Stimulated activated naive CD4-positive, alpha-beta T cell (primary cell): ENCODE data around the gene SCO2.
A peak's percentile ranks its signal among the peaks of the same experiment; 100 is the strongest.
"Not testable (repeated sequence)": the region's sequence is repeated elsewhere in the genome, so short reads cannot be mapped to it uniquely, and the experiment has no call there.

ENCODE experiments used
- DNase-seq, 6 experiments: peaks; one replicate each; lab custom pipeline; 2025; lab: John Stamatoyannopoulos, UW

Gene SCO2

DNA sequence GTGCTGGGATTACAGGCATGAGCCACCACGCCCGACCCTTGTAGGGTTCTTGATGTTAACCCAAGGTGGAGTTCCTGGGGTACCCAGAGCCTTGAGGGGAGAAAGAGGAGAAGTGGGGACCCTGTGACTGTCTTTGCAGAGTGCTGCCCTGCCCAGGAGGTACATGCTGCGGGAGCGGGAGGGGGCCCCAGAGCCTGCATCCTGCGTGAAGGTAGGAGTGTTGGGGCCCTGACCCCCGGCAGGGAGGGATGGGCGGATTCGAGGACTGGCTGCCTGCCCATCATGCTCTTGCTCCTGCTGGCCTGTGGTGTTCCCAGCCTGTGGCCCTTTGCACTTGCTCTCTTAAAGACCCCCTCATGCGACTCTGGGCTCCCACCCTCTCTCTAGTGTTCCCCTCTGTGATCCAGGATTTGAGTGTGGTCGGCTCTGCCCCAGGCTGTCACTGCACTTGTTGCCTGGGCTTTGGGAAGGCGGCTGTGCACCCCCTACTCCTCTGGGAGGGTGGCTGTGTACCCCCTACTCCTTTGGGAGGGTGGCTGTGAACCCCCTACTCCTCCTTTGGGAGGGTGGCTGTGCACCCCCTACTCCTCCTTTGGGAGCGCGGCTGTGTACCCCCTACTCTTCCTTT, 4.5 kb downstream of the SCO2 start:
- no peak for DNase-seq

DNA sequence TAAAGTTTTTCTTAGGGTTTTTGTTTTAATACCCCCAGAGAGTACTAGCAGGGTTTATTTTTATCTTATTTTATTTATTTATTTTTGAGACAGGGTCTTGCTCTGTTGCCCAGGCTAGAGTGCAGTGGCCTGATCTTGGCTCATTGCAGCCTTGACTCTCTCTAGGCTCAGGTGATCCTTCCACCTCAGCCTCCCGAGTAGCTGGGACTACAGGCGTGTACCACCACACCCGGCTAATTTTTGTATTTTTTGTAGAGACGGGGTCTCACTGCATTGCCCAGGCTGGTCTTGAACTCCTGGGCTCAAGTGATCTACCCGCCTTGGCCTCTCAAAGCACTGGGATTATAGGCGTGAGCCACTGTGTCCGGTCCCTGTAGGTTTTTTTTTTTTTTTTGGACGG, 5.2 kb downstream of the SCO2 start:
- DNase-seq = not testable (repeated sequence)

DNA sequence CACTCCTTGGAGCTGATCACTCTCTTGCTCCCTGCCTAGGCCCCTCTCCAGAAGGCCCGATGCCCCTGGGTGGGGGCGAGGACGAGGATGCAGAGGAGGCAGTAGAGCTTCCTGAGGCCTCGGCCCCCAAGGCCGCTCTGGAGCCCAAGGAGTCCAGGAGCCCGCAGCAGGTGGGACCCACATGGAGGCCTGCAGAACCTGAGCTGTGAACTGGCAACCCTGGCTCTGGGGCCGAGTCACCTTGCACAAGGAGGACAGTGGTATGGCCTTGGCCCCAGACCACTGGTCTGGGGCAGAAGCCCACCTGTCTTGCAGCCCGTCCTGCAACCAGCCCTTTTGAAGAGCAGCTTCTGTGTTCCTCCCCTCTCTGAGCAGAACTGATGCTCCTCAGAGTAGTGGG, 6.2 kb downstream of the SCO2 start:
- no peak for DNase-seq

DNA sequence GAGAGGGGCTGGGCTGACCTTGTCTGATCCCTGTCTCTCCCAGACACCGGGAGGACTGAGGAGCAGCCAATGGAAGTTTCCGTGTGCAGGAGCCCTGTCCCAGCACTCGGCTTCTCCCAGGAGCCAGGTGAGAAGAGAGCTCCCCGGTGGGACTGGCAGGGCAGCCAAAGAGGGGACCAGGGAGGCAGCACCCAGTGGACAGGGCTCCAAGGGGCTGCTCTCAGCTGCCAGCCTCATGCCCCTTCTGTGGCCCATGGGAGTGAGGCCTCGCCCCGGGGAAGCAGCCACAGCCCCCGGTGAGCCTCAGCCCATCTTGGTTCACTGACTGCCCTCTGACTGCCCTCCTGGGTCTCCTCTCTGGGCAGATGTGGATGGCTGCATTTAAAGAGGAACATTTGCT, 6.8 kb downstream of the SCO2 start:
- no peak for DNase-seq

DNA sequence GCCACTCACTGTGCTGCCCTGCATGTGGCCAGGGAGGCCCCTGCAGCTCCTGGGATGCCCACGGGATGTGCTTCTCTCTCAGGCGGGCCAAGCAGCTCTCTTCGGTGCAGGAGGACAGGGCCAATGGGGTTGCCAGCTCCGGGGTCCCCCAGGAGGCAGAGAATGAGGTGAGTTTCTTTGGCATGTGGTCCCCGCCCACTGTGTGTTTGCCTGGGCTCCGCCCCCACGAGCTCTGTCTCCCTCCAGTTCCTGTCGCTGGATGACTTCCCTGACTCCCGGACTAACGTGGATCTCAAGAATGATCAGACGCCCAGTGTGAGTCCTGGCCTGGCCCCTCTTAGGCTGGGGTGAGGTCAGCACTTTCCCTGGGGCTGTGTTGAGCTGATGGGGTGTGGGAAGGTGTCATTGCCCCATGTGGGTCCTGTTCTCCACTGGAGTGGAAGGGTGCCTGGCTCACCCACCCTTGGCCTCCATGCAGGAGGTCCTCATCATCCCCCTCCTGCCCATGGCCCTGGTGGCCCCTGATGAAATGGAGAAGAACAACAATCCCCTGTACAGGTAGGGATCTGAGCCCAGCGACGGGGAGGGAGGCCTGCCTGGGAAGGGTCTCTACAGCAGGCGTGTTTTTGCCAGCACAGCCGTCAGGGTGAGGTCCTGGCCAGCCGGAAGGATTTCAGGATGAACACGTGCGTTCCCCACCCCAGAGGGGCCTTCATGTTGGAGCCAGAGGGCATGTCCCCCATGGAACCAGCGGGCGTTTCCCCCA, 7.7 kb downstream of the SCO2 start:
- no peak for DNase-seq

DNA sequence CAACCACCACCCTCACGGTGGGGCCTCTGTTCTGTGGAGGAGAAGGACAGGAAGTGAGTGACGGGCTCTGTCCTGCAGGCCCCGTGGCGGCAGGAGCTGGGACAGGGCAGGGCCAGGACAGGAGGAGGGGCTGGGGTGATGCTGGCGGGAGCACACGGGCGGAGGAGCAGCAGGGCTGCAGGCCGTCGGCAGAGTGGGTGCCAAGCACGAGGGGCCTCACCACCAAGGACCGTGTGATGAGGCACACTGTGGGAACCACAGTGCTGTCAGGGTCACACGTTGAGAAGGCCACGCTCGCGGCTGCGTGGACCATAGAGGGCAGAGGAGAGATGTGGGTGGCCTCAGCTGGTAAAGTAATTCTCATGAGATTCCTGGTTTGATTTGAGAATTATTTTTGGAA, 8.5 kb downstream of the SCO2 start:
- no peak for DNase-seq

DNA sequence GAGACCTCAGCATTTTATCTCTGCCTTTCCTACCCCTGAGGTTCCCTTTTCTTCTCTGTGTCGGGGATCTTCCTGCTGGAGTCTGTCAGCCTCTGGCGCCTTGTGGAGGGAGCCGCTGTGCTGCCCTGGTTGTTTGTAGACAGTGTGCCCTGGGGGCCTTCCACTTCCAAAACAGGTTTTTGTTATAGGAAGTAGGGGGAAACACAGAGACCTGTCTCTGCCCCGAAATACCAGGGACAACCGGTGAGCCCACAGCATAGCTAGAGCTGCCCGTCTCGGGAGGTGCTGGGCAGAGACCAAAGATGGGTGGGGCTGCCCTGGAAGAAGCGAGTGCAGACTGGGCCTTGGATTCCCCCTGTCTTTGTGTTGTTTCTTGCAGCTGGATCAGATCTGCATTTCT, 9.3 kb downstream of the SCO2 start:
- DNase-seq = no peak

DNA sequence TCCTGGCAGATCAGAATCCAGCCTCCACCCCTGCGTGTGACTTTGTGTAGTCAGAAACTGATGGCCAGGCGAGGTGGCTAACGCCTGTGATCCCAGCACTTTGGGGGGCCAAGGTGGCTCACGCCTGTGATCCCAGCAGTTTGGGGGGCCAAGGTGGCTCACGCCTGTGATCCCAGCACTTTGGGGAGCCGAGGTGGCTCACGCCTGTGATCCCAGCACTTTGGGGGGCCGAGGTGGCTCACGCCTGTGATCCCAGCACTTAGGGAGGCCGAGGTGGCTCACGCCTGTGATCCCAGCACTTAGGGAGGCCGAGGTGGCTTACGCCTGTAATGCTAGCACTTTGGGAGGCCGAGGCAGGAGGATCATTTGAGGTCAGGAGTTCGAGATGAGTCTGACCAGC, 12.2 kb downstream of the SCO2 start:
- DNase-seq = no peak

DNA sequence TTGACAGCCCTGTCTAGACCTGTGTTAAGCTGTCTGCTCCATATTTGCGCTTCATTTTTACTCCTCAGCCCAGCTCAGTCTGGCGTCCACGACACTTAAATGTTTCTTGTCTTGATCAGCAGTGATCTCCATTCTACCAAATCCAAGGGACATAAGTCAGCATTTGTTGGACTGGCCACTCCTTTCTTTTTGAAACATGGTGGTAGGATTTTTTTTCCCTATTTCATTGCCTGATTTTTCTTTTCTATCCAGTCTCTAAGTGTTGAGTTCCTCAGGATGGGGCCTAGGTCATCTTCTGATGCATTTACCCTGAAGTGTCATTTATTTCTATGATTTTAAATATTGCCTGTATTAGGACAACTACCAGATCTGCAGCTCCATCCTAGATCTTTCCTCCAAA, 16.5 kb downstream of the SCO2 start:
- DNase-seq = no peak

DNA sequence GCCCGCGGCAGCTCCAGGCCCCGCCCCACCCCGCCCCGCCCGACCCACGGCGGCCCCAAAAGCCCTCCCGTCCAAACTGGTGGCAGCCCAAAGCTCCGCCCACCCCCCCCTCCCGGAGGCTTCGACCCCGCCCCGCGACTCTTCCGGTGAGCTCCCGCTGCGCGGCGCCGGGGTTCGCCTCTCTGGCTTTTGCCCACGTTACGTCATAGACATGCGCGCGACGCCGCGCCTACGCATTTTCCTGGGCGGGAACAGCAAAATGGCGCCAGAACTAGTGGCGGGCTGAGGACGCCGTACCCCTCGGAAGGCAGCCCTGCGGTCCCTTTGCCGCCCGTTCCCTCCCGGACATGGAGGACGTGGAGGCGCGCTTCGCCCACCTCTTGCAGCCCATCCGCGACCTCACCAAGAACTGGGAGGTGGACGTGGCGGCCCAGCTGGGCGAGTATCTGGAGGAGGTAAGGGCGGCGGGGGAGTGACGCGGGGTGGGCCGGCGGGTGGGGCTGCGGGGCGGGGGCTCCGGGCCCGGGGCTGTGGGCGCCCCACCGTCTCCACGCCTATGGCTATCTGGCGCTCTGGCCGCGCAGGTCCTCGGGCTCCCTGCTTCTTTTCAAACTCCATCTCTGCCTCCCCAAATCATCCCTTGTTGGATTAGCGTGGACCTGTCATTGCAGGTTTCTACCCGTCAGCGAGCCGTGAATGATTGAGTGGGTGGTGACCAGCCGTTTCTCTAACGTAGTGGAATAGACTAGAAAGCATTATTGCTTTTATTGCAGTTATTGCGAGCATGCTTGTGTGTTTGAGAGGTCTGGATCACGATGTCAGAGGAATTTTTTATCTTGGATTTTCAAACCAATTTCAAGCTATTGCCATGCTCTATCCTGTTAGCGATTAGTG, 17.2 kb downstream of the SCO2 start, which contains the start of gene NCAPH2:
Gene NCAPH2, plus strand, starts transcription at position 234 of the 894 bp plus-strand sequence. Its CDS starts 114 bp downstream, at position 348.
- peak in 5 of 6 experiments; percentile 96 to 100 (median 100) for DNase-seq

DNA sequence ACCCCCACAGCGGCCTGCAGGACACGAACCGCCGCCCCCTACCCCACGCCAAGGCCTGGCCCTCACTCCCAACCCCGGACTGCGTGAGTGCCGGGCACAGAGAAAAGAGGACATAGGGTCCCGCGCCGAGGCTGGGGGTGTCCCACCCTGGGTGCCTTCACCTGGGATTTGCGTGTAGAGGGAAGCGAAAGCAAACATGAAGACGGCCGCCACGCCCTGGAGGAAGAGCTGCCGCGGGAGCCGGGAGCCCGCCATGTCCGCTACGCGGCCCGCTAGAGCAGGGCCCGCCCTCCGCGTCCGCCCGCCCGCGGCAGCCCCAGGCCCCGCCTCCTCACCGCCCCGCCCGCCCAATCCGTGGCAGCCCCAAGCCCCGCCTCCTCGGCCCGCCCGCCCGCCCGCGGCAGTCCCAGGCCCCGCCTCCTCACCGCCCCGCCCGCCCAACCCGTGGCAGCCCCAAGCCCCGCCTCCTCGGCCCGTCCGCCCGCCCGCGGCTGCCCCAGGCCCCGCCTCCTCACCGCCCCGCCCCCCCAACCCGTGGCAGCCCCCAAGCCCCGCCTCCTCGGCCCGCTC, 17.9 kb downstream of the SCO2 start, which contains the start of gene LMF2:
Gene LMF2, minus strand, starts transcription at position 282 of the 570 bp plus-strand sequence. Its CDS starts 27 bp downstream, at position 255.
- peak in 4 of 6 experiments; percentile 100 for DNase-seq

DNA sequence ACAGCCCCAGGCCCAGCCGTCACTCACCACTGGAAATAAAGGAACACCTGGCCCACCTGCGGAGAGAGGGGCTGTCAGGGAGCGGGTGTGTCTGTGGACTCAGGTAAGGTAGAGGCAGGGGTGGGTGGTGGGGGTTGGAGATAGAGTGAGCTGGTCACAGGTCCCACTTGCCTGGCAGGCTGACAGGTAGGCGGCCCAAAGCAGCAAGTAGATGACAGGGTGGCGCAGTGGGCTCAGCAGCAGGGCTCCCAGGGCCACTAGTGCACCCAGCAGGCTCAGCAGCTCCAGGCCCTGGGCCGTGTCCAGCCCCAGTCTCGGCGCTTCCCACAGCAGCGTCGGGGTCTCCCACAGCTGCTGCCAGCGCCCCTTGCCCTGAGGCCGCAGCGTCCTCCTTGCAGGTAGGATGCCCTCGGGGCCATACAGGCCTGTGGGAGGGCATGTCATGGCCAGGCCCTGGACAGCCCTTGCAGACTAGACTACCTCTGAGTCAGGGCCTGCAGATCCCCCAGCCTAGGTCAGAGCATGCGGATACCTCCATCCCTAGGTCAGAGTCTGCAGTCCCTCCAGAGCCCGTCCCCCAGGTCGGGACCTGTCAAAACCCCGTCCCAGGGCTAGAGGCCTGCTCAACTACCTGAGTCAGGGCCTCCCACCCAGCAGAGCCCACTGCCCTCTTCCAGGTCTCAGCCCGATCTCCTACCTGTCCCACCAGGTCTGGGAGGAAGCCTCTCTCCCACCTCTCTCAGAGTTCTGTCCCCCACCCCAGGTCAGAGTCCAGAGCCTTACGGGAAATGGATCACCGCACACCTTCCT, 18.6 kb downstream of the SCO2 start:
- DNase-seq = no peak

DNA sequence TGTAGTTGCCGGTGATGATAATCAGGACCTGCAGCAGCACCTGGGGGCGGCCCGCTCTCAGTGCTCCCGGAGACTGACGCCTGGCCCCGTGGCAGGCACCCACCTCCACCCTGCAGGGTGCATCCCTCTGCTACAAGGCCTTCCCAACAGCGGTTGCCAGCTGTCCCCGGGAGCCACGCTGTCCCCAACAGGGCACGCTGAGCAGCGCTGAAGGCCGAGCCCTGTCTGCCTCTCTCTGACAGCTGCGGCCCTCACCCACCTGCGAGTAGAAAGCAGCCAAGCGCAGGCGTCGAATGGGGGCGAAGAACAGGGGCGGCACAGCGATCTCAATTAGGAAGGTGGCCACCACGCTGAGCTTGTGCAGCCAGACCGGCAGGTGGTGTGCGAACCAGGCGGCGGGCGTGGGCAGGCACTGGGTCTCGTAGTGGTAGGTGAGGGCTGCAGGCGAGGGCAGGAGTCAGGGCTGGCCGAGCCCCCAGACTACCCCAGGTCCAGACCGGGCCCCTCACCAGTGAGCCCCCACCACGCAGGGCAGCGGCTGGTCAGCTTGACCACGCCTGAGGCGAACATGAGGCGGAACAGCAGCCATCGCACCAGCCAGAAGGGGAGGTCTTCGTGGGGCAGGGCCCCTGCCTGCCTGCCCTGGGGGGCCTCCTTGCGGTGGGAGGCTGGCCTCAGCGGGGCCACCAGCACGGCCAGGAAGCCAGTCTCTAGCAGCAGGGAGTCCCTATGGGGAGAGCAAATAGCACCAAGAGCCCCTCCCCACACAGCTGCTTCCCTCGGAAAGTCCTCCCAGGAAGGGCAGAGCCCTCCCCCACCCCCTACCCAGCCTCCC, 19.4 kb downstream of the SCO2 start:
- DNase-seq = no peak

DNA sequence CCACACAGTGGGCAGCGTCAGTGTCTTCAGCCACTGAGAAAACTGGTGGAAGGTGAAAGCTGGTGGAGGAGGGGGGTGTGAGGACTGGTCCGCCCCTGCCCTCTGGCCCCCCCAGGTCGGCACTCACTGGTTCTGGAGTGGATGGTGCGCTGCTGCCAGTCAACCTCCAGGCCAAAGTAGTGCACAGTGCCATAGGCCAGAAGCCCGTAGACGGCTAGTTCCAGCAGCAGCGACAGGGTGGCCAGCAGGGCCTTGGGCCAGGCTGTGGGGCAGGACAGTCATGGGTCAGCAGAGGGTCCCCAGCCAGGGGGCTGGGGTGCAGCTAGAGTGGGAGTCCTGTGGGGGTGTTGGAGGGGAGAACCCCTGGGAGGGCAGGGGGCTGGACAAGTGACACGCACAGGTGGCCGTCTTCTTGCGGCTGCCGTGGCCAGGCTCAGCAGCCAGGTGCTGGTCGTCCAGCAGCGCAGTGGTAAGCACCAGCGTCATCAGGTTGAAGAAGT, 20.1 kb downstream of the SCO2 start:
- DNase-seq = no peak

DNA sequence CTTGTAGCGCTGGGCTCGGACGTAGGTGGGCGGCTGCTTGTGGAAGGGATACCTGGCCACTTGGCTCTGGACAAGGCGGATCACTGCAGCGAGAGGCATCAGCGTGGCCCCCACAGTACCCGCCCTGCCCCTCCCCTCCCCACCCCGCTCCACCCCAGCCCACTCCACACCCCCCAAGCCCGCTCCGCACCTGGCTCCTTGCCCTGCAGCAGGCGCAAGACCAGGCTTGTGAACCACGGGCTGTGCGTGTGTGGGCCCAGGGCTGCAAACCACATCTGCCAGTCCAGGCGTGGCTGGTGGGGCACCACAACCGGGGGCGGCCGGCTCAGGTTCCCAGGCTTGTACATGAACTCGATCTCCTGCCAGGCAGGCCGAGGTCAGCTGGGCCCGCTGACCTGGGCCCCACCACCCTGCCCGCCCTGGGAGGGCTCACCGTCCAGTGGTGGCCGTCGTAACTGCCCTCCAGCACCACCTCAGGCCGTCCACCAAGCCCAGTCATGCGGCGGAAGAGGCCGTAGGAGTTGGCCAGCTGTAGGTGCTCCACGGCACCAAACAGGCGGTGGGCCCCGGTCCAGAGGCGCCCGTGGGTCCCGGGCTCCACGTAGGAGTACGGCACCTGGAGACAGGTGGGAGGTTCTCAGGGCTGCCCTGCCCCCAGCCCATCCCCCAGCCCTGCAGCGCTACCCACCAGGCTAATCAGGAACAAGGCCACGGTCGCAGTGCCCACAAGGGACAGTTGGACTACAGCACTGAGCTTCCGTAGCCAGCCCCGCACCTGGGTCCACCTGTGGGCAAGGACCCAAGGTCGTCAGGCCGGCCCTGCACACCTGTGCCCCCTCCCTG, 20.8 kb downstream of the SCO2 start:
- no peak for DNase-seq

DNA sequence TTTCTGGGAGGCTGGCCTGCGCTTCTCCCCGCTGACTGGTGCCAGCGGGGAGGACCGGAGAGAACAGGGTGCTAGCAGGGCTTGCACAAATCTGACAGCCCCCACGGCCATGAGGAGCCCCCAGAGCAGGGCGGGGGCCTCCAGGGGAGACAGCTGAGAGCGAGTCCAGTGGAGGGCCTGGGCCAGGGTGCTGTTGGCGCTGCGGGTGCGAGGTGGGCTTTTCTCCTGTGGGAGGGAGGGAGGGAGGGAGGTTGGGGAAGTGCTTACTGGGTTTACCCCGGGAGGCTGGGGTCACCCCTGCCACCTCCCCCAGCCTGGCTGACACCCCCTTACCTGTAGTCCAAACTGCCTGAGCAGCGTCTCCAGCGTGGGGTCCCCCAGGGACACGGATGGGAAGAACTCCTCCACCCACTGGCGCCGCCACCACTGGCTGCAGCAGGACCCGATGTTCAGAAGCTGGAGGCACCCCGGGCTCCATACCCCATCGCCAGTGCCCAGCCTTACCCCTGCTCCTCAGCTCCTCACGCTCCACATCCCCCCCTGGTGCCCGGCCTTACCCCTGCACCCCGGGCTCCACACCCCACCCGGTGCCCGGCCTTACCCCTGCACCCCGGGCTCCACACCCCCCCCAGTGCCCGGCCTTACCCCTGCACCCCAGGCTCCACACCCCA, 21.8 kb downstream of the SCO2 start:
- no peak for DNase-seq

DNA sequence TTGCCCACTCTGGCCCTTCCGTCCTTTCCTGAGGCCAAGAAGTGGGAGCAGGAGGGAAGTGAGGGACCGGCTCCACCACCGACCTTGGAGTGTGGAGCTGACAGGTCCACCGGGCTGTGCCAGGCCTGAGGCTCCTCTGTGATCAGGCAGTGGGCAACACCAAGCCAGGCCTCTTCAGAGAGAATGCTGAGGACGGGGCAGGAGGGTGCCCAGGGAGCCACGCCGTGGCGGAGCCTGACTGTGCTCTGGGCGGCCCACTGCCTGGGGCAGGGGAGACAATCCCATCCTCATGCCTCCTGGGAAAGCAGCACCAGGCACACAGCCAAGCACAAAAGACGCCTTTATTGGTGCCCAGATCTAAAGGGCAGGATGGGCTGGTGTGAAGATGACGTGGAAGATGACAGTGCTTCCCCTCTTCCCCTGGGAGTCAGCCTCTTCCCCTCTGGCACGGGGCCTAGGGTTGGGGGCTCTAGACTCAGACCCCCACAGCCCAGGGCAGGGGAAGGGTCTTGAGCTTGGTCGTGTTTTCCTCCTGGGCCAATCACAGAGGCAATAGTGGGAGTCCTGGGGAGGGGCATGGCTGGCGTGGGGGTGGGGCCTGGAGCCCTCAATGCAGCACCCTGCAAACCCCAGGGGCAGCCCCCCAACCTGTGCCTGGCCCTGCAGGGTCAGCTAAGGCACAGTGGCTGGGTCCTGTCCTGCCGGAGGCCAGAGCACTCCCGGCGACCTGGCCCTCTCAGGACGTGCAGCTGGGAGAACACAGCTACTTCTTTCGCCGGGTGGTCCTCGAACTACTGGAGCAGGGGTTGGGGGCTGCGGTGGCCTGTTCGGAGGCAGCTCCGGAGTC, 22.5 kb downstream of the SCO2 start:
- DNase-seq = no peak

DNA sequence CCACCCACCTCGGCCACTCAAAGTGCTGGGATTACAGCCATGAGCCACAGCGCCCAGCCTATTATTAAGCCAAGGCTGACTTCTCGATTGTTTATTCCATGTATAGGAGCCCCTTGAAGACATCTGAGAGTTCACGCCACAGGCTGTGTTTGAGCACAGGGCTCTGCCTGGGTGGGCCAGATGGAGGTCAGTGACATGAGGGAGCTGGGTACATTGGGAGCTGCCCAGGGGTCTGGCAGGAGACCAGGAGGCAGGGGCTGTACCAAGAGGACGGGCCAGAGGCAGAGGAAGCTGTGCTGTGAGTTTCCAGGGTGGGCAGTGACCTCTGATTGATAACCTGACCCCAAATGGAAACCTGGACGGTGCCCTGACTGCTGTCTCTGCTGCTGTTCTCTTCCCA, 23.3 kb downstream of the SCO2 start:
- DNase-seq = no peak
